ENCODE data around the gene RNF152. TPM values are rescaled to one million over a fixed set of nuclear protein-coding genes. Genes with fewer than 3 reads are reported as not detected.
A peak's percentile ranks its signal among the peaks of the same experiment; 100 is the strongest.

The RNF152 gene
- total RNA-seq, 3 donors from 2014 or later, result 8.6 to 64.5 (median 31.5) TPM

DNA sequence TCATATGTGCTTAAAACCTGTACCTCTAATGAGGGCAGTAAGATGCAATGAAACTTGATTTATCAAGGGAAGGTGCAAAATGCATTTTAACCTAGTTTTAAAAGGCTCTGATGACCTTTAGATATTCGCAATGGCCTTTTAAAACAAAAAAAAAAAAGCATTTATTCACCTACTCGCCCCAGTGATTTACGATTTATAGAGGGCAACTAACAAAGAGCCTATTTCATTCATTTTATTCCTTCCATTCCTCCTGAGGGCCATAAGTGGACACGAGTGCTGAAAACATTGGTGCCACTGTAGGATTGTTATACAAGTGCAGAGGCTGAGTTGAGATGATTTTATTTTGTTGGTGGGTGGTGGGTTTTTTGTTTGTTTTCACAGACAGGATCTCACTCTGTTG is 48.1 kb downstream of the RNF152 start:
- no peaks in the 10 kb centered on the region for H3K27me3 ChIP-seq

DNA sequence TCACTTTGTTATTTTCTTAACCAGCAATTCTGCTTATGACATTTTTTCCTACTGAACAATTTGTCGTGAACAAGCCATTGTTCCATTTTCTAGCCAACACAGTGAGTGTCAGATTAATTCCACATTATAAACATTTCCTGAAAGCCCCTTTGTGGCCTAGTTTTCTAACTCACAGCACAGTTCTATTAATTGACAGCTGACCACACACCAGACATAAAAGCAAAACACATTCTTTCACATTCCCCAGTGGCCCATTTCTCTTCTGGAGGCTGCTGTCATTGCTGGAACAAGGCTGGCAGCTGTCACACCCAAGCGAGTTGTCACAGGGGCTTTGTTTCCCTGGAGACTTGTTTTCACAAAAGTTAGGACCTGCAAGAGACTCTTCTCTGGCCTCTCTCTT is 50.7 kb downstream of the RNF152 start:
- intact Hi-C loops (cut with DNase I; ENCODE audit: low total_unique reads), result no loop called here
- Histone ChIP-seq H3K9me3 (peaks cover 0 to 5% of the 10 kb centered on the region in 2 donors), H3K27me3 (no peaks in the 10 kb centered on the region), H3K36me3 (no peaks in the 10 kb centered on the region), H3K4me1 (no peaks in the 10 kb centered on the region), H3K4me3 (no peak overlapping the region), H3K27ac (peak overlapping the region; percentile 21 to 48)
- TF ChIP-seq POLR2A (IDR thresholded peaks at IDR 0.05) (no peak), POLR2AphosphoS5 (IDR thresholded peaks at IDR 0.05) (no peak), CTCF (IDR thresholded peaks at IDR 0.05) (no peak)
- DNase-seq (ENCODE audit: low spot score in 2 of 2), result no peak

More for the DNA sequence above, 48.1 kb downstream of the RNF152 start:
- Histone ChIP-seq H3K9me3 (peaks cover 0 to 5% of the 10 kb centered on the region in 2 donors), H3K4me3 (no peak overlapping the region), H3K4me1 (no peaks in the 10 kb centered on the region), H3K27ac (no peak overlapping the region), H3K36me3 (no peaks in the 10 kb centered on the region)
- TF ChIP-seq CTCF (IDR thresholded peaks at IDR 0.05) (no peak), POLR2A (IDR thresholded peaks at IDR 0.05) (no peak), POLR2AphosphoS5 (IDR thresholded peaks at IDR 0.05) (no peak)
- no peak for DNase-seq (ENCODE audit: low spot score in 2 of 2)
- intact Hi-C loops (cut with DNase I; ENCODE audit: low total_unique reads), result no loop called here

DNA sequence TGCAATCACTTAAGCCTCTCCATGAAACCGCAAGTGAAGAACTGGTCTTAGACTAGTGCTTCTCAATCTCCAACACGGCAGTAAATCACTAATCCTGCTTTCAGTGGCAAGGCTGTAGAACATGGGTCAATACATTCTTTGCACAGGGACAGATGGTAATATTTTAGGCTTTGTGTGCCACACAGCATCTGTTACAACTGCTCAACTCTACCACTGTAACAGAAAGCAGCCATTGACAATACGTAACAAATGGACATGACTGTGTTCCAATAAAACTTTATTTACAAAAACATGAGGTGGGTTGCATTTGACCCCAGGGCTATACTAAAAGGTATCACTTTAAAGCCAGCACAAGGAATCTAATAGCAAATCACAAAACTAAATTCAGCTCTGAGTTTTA is 51.1 kb downstream of the RNF152 start:
- no peak for TF ChIP-seq POLR2AphosphoS5 (IDR thresholded peaks at IDR 0.05)
- TF ChIP-seq POLR2A (IDR thresholded peaks at IDR 0.05), result no peak
- TF ChIP-seq CTCF (IDR thresholded peaks at IDR 0.05), result no peak

DNA sequence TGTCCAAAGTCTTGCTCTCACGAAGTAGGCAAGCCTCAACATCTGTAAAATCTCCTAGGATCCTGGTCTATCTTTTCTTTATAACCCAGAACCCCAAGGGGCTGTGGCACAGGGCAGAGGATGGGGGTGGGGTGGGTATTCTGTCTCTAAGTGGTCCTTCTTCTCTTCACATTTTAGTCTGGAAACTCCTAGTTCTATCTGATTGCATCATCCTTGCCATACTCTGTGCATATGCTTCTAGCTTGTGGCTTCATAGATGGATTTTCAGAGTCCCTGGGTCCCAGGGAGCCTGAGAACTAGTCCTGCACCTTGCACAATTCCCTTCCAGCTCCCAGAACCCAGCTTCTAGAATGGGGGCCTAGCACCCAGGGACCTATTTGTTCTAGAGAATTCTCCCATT is 52.5 kb downstream of the RNF152 start:
- intact Hi-C loops (cut with DNase I; ENCODE audit: low total_unique reads), result no loop called here
- no peaks in the 10 kb centered on the region for H3K36me3 ChIP-seq
- no peak overlapping the region for H3K27ac ChIP-seq
- H3K4me3 ChIP-seq, result no peak overlapping the region
- peaks cover 0 to 10% of the 10 kb centered on the region in 2 donors for H3K9me3 ChIP-seq
- TF ChIP-seq POLR2AphosphoS5 (IDR thresholded peaks at IDR 0.05) (no peak), CTCF (IDR thresholded peaks at IDR 0.05) (no peak), POLR2A (IDR thresholded peaks at IDR 0.05) (no peak)
- no peaks in the 10 kb centered on the region for H3K27me3 ChIP-seq
- H3K4me1 ChIP-seq, result no peaks in the 10 kb centered on the region
- no peak for DNase-seq (ENCODE audit: low spot score in 2 of 2)

More for the DNA sequence above, 51.1 kb downstream of the RNF152 start:
- intact Hi-C loops (cut with DNase I; ENCODE audit: low total_unique reads), result no loop called here
- DNase-seq (ENCODE audit: low spot score in 2 of 2), result no peak
- Histone ChIP-seq H3K9me3 (peaks cover 0 to 5% of the 10 kb centered on the region in 2 donors), H3K4me1 (no peaks in the 10 kb centered on the region), H3K36me3 (no peaks in the 10 kb centered on the region), H3K4me3 (no peak overlapping the region), H3K27ac (peak overlapping the region in 1 of 2 donors; percentile 48), H3K27me3 (no peaks in the 10 kb centered on the region)

DNA sequence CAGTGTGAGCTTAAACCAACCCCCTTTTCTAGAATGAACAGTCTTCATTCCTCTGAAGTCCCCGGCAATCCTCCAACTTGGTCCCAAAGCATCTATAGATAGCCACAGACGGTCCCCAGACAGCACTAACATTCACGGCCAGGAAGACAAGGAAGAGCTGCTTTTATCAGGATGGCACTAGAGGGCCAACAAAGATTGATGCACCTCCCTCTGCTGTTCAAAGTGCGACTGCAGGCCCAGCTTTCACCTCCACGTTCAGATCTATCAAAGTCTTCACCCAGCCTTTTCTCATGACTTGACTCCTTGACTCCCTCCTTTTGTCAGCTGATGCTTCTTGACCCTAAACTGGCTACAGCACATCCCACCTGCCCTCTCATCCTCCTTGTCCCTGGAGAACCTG is 54.3 kb downstream of the RNF152 start:
- Histone ChIP-seq H3K4me1 (no peaks in the 10 kb centered on the region), H3K36me3 (no peaks in the 10 kb centered on the region)
- TF ChIP-seq POLR2AphosphoS5 (IDR thresholded peaks at IDR 0.05) (no peak), CTCF (IDR thresholded peaks at IDR 0.05) (no peak), POLR2A (IDR thresholded peaks at IDR 0.05) (no peak)

More for the DNA sequence above, 54.3 kb downstream of the RNF152 start:
- DNase-seq (ENCODE audit: low spot score in 2 of 2), result no peak
- no peak overlapping the region for H3K4me3 ChIP-seq
- no peaks in the 10 kb centered on the region for H3K27me3 ChIP-seq
- intact Hi-C loops (cut with DNase I; ENCODE audit: low total_unique reads), result no loop called here
- no peak overlapping the region for H3K27ac ChIP-seq
- H3K9me3 ChIP-seq, result peaks cover 0 to 10% of the 10 kb centered on the region in 2 donors
